NCI-H2171 treated with DMSO at 0.1 percent for 48 hours (cell line): Measurements from ENCODE around the gene KIF17.

Source experiments
- DNase-seq: peaks from one replicate; lab custom pipeline; 2025; lab: John Stamatoyannopoulos, UW

KIF17 gene

GRCh38 chr1:20710469-20711284 lies 7.1 kb downstream of the KIF17 start:
- DNase-seq: peak; percentile 23

GRCh38 chr1:20709868-20710267 lies 7.9 kb downstream of the KIF17 start:
- no peak for DNase-seq

- no peak for DNase-seq
Observed at GRCh38 chr1:20708891-20709290, 8.9 kb downstream of the KIF17 start.

DNA sequence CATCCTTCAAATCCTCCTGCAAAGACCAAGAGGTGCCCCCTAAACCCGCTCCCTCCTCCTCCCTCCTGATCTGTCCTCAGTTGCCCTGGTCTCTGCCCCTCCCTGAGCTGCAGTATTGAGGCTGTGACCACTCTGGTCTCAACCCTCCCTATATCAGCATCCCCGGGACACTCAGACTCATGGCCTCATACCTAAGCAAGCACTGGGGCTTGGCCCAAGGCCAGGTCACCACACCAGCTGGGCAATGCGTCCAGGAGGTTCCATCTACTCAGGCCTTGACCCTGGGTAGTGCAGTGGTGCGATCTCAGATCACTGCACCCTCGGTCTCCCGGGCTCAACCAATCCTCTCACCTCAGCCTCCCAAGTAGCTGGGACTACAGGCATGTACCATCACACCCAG lies 9.8 kb downstream of the KIF17 start:
- no peak for DNase-seq

DNA sequence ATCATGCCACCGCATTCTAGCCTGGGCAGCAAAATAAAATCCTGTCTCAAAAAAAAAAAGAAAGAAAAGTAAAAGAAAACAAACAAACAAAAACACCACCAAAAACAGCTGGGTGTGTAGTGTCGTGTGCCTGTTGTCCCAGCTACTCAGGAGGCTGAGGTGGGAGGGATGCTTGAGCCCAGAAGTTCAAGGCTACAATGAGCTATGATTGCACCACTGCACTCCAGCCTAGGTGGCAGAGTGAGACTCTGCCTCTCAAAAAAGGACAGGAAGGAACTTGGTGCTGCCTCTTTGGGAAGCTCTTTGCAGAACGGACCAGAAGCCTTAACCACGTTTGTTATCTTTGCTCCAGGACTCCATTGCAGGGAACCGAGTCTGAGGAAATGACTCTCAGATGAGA lies 11.0 kb downstream of the KIF17 start:
- no peak for DNase-seq

GRCh38 chr1:20705203-20705755 lies 12.5 kb downstream of the KIF17 start:
- DNase-seq: peak; percentile 36

GRCh38 chr1:20704390-20705202 lies 13.2 kb downstream of the KIF17 start:
- DNase-seq: no peak

DNA sequence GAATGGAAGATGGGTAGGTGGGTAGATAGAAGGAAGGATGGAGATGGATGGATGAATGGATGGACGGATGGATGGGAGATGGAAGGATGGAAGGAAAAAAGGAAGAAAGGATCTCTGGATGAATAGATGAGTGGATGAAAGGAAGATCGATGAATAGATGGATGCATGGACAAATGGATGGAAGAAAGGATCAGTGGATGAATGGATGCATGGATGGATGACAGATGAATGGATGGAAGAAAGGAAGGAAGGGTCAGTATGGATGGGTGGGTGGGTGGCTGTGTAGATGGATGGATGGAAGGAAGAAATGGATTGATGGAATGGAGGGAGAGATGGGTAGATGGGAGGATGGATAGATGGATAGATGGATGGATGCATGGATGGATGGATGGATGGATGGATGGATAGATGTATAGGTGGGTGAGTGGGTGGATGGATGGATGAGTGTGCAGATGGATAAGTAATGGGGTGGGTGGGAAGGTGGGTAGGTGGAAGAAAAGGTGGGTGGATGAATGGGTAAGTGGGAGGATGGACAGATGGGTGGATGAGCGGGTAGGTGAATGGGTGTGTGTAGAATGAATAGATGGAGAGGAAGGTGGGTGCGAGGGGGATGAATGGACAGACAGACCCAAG lies 14.6 kb downstream of the KIF17 start:
- DNase-seq: no peak

DNA sequence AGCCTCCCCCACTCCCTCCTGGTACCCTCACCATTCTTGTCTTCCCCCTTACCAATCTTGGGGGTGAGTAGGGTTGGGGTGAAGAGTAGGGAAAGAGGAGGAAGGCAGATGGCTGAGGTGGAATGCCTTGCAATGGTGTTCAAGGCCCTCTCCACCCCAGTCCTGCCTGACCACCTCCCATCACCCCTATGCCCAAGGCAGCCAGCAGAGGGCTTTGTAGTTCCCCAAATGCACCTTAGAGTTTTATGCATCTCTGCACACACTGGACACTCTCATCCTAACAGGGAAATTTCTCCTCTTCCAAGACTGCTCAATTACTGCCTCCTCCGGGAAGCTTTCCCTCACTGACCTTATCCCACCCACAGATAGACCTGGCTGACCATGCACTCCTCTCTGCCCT lies 15.4 kb downstream of the KIF17 start:
- no peak for DNase-seq

GRCh38 chr1:20701847-20702246 lies 16.0 kb downstream of the KIF17 start:
- no peak for DNase-seq

DNA sequence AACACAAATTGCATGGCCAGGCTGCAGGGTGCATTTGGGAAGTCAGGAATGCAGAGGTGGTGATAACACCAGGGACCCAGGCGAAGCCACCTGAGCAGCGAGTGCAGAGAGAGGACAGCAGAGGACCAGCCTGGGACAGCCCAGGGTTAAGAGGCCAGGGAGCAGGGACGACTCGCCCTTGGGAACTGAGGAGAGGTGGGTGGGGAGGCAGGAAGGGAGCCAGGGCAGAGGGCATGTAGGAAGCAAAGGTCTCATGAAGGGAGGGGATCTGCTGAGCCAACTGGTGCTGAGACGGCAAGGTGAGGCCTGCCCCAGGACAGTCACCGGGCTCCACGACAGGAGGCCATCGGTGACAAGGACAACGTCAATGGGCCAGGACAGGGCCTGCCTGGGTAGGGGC lies 16.4 kb downstream of the KIF17 start:
- no peak for DNase-seq

GRCh38 chr1:20700636-20701215 lies 17.1 kb downstream of the KIF17 start:
- DNase-seq: no peak

DNA sequence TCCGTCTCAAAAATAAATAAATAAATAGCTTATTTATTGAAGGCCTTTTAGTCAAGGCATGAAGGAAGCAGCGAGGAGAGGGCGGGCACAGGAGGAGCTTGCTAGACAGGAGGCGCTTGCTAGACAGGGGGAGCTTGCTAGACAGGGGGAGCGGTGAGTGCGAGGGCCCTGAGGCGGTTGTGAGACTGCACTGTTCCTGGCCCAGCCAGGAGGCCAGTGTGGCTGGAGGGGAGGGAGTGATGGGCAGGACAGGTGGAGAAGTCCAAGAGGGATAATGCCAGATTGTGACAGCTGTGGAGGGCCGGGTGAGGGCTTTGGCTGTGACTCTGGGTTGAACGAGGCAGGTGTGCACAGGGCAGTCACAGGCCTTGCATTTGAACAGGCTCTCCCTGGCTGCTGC lies 18.2 kb downstream of the KIF17 start:
- no peak for DNase-seq

GRCh38 chr1:20698195-20698910 lies 19.5 kb downstream of the KIF17 start:
- no peak for DNase-seq

- no peak for DNase-seq
Observed at GRCh38 chr1:20697563-20697962, 20.2 kb downstream of the KIF17 start.

DNA sequence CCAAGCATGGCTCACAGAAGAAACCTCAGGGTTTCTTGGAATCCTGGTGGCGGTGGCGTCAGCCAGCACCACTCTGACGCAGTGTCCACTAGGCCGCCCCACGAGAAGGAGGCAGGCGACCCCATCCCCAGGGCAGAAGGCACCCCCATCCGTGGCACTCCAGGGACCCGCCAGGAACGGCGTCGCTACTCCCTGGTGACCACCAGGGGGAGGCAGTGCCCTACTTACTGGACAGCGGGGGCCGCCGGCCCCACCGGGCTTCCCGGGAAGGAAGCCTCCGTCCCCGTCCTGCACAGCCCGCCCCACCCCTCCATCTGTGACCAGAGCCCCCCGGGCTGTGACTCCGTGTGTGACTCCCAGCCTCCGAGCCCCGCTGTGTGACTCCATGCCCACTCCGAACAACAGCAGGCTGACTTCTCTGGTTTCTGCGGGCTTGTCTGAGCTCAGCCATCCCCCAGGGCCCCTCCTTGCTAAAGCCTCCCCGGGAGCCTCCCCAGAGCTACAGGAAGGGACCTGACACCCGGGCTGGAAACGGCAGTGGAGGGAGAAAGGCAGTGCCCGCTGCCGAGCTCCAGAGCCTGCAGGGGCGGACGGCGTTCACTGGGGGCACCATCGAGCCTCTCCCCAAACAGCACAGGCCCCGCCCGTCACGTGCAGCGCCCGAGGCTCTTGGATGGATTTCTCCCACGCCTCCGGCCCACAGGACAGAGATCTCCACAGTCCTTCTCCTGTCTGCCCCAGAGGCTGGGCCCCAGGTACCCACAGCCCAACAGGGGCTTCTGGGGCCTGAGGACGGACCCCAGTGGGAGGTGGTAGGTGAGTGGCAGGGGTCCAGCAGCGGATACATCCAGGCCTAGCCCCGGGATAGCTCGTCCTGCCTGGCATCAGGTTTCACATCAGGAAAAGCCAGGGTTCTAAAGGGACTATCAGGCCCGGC lies 21.1 kb downstream of the KIF17 start:
- peak; percentile 96 for DNase-seq

DNA sequence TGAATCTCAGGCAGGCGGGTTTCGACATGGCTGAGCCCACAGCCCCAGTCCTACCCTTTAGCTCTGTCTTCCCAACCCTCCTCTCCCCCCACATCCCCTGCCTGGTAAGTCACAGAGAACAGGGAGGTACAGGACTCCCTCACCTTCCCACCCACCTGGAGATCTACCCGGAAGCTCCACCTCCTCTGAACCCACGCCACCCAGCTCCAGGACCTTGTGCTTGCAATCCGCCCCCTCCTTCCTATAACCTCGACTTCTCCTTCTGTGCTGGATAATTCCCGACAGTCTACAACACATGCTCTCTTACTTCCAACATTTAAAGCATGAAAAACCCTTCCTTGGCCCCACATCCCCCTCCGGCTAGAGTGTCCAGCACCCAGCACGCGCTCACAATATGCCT lies 22.3 kb downstream of the KIF17 start:
- no peak for DNase-seq

GRCh38 chr1:20693623-20694022 lies 24.2 kb downstream of the KIF17 start:
- no peak for DNase-seq

DNA sequence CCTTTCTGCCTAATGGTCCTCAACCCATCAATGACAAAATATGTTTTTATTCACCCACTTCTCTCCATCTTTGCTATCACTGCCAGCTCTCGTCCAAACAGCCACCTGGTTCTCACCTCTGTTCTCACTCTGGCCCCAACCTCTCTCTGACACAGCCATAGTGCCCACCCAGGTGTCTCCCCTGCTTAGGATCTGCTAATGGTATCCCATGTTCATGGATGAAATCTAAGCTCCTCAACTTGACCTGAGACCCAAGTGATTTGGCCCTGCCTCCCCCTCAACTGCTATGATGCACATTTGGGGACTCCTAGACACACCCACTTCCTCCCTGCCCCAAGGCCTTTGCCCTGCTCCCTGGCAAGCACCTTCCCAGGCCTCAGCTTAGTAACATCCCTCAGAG lies 25.9 kb downstream of the KIF17 start:
- DNase-seq: no peak

GRCh38 chr1:20689645-20690056 lies 28.2 kb downstream of the KIF17 start:
- no peak for DNase-seq
